ENCODE measurements around the gene QRFP.
A peak's percentile ranks its signal among the peaks of the same experiment; 100 is the strongest.

Gene QRFP

GRCh38 chr9:130930132-130930803 is 33.7 kb upstream of the QRFP start:
- H4K8ac ChIP-seq (ENCODE audit: low read length) = no peak overlapping the region
- no peak overlapping the region for H3K9ac ChIP-seq (ENCODE audit: low read length)

GRCh38 chr9:130929571-130930038 is 33.0 kb upstream of the QRFP start:
- H3K23ac ChIP-seq (ENCODE audit: low read length in 2 of 2) = no peak overlapping the region
- no peak overlapping the region for H2BK12ac ChIP-seq (ENCODE audit: low read length in 2 of 2)
- H3K4me1 ChIP-seq (ENCODE audit: control insufficient read depth, insufficient read depth, low read depth, low read length) = peaks cover 56% of the 10 kb centered on the region
- H2BK5ac ChIP-seq (ENCODE audit: low read depth, low read length, poor library complexity, severe bottlenecking) = no peak overlapping the region
- H2BK120ac ChIP-seq (ENCODE audit: low read depth, low read length) = no peak overlapping the region
- H3K4me2 ChIP-seq (ENCODE audit: low read length, poor library complexity, severe bottlenecking) = no peak overlapping the region
- no peak overlapping the region for H3K27ac ChIP-seq (ENCODE audit: low read length, poor library complexity, severe bottlenecking)
- H3K9me3 ChIP-seq (ENCODE audit: control insufficient read depth, low read length) = no peaks in the 10 kb centered on the region
- H3K36me3 ChIP-seq (ENCODE audit: control insufficient read depth in 1 of 2, insufficient read depth in 2 of 2, low read depth in 1 of 2, low read length in 2 of 2) = no peaks in the 10 kb centered on the region
- no peak overlapping the region for H3K4me3 ChIP-seq (ENCODE audit: insufficient read depth in 1 of 2, low read depth in 1 of 2, low read length in 2 of 2)
- H2BK15ac ChIP-seq (ENCODE audit: low read depth, poor library complexity, severe bottlenecking) = no peak overlapping the region
- H3K14ac ChIP-seq (ENCODE audit: low read length in 2 of 2) = no peak overlapping the region
- H3K9ac ChIP-seq (ENCODE audit: low read length) = no peak overlapping the region
- H3K18ac ChIP-seq (ENCODE audit: low read depth in 1 of 2, low read length in 2 of 2) = no peak overlapping the region
- no peaks in the 10 kb centered on the region for H3K79me1 ChIP-seq (replicated peaks; ENCODE audit: low read length, poor library complexity, severe bottlenecking)
- H4K8ac ChIP-seq (ENCODE audit: low read length) = no peak overlapping the region
- no peak overlapping the region for H2AK5ac ChIP-seq (ENCODE audit: low read length, severe bottlenecking)
- H2AFZ ChIP-seq (ENCODE audit: low read depth, low read length) = no peak overlapping the region
- peaks cover 0 to 19% of the 10 kb centered on the region in 2 experiments for H3K27me3 ChIP-seq (ENCODE audit: control insufficient read depth in 1 of 2, insufficient read depth in 1 of 2, low read length in 2 of 2)
- DNase-seq = no peak
- H3K4ac ChIP-seq (ENCODE audit: low read depth in 1 of 2, low read length in 2 of 2) = no peak overlapping the region
- WGBS = 88% methylated on average over 36 of the region's 36 CpGs
- H4K91ac ChIP-seq (ENCODE audit: low read length) = no peak overlapping the region

More at GRCh38 chr9:130930132-130930803, 33.7 kb upstream of the QRFP start:
- Histone ChIP-seq H2BK12ac (ENCODE audit: low read length in 2 of 2) (no peak overlapping the region), H3K36me3 (ENCODE audit: control insufficient read depth in 1 of 2, insufficient read depth in 2 of 2, low read depth in 1 of 2, low read length in 2 of 2) (no peaks in the 10 kb centered on the region), H4K91ac (ENCODE audit: low read length) (no peak overlapping the region), H3K4me2 (ENCODE audit: low read length, poor library complexity, severe bottlenecking) (no peak overlapping the region), H3K23ac (ENCODE audit: low read length in 2 of 2) (no peak overlapping the region), H2BK5ac (ENCODE audit: low read depth, low read length, poor library complexity, severe bottlenecking) (no peak overlapping the region), H3K9me3 (ENCODE audit: control insufficient read depth, low read length) (no peaks in the 10 kb centered on the region), H3K4me1 (ENCODE audit: control insufficient read depth, insufficient read depth, low read depth, low read length) (peaks cover 57% of the 10 kb centered on the region), H3K18ac (ENCODE audit: low read depth in 1 of 2, low read length in 2 of 2) (no peak overlapping the region), H3K79me1 (replicated peaks; ENCODE audit: low read length, poor library complexity, severe bottlenecking) (no peaks in the 10 kb centered on the region), H3K27ac (ENCODE audit: low read length, poor library complexity, severe bottlenecking) (no peak overlapping the region), H3K27me3 (ENCODE audit: control insufficient read depth in 1 of 2, insufficient read depth in 1 of 2, low read length in 2 of 2) (peaks cover 0 to 17% of the 10 kb centered on the region in 2 experiments), H3K4me3 (ENCODE audit: insufficient read depth in 1 of 2, low read depth in 1 of 2, low read length in 2 of 2) (no peak overlapping the region), H3K14ac (ENCODE audit: low read length in 2 of 2) (no peak overlapping the region), H3K4ac (ENCODE audit: low read depth in 1 of 2, low read length in 2 of 2) (no peak overlapping the region), H2BK120ac (ENCODE audit: low read depth, low read length) (no peak overlapping the region), H2AK5ac (ENCODE audit: low read length, severe bottlenecking) (no peak overlapping the region), H2BK15ac (ENCODE audit: low read depth, poor library complexity, severe bottlenecking) (no peak overlapping the region), H2AFZ (ENCODE audit: low read depth, low read length) (no peak overlapping the region)
- 82% methylated on average over 18 of the region's 23 CpGs for WGBS
- no peak for DNase-seq

DNA sequence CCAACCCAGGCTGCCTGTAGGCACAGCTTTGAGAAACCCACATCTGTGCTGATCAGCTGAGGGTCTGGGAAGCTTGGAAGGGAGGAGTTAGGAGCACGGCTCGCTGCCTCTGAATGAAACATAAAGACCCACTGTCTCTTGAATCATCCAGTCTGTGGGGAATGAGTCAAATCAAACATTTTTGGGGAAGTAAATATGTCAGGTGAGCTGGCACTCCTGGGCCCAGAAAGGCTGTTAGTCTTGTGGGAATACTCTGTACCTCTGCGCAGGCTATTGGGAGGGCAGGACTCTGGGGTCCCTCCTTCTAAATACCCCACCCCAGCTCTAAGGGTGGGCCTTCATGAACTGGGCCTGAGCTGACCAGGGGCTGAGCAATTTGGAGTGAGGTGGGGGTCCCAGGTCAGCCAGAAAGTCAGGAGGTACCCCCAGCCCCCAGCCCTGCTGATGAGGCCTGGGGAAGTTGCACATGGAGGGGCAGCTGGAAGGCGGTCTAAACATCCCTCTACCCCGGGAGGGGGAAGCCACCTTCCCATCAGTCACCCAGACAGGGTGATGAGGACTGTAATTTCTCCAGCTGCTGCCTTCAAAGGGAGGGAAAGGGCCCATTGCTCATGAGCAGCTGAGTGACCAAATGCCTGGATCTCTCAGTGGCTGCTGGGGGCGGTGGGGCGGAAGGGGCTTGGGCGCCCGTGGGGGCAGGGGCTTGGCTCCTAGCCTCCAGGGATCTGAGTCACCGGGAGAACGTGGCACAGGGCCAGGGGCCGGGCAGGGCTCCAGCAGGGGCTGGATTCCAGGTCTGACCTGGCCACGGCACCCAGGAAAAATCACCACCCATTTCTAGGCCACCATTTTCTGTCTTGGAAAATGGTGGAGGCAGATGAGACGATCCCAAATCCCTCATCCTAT is 31.6 kb upstream of the QRFP start:
- 55% methylated on average over 12 of the region's 14 CpGs for WGBS

DNA sequence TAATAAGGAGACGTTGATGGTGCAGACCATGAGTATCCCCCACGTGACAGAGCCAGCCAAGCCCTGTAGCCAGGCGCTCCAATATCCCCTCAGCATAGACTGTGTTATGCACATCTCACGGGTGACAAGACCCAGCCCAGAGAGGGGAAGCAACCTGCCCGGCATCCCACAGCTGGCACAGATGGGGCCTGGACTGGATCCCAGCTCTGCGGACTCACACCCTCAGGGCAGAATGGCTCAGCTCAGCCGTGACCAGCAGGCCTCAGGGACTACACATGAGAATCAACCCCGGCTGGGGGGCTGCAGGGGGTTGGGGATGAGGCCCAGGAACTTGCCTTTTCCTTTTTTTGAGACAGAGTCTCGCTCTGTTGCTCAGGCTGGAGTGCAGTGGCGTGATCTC is 30.7 kb upstream of the QRFP start:
- Histone ChIP-seq H3K79me1 (replicated peaks; ENCODE audit: low read length, poor library complexity, severe bottlenecking) (no peaks in the 10 kb centered on the region), H3K14ac (ENCODE audit: low read length in 2 of 2) (no peak overlapping the region), H2AFZ (ENCODE audit: low read depth, low read length) (no peak overlapping the region), H3K23ac (ENCODE audit: low read length in 2 of 2) (no peak overlapping the region), H4K8ac (ENCODE audit: low read length) (no peak overlapping the region), H3K18ac (ENCODE audit: low read depth in 1 of 2, low read length in 2 of 2) (no peak overlapping the region), H3K9me3 (ENCODE audit: control insufficient read depth, low read length) (no peaks in the 10 kb centered on the region), H3K4me3 (ENCODE audit: insufficient read depth in 1 of 2, low read depth in 1 of 2, low read length in 2 of 2) (no peak overlapping the region), H3K4me2 (ENCODE audit: low read length, poor library complexity, severe bottlenecking) (no peak overlapping the region), H3K4me1 (ENCODE audit: control insufficient read depth, insufficient read depth, low read depth, low read length) (peaks cover 45% of the 10 kb centered on the region), H2AK5ac (ENCODE audit: low read length, severe bottlenecking) (no peak overlapping the region), H4K91ac (ENCODE audit: low read length) (no peak overlapping the region), H2BK15ac (ENCODE audit: low read depth, poor library complexity, severe bottlenecking) (no peak overlapping the region), H2BK5ac (ENCODE audit: low read depth, low read length, poor library complexity, severe bottlenecking) (no peak overlapping the region), H3K27ac (ENCODE audit: low read length, poor library complexity, severe bottlenecking) (peak overlapping the region; percentile 94), H2BK12ac (ENCODE audit: low read length in 2 of 2) (no peak overlapping the region), H3K9ac (ENCODE audit: low read length) (no peak overlapping the region), H3K4ac (ENCODE audit: low read depth in 1 of 2, low read length in 2 of 2) (no peak overlapping the region), H2BK120ac (ENCODE audit: low read depth, low read length) (no peak overlapping the region), H3K27me3 (ENCODE audit: control insufficient read depth in 1 of 2, insufficient read depth in 1 of 2, low read length in 2 of 2) (peaks cover 8 to 38% of the 10 kb centered on the region in 2 experiments), H3K36me3 (ENCODE audit: control insufficient read depth in 1 of 2, insufficient read depth in 2 of 2, low read depth in 1 of 2, low read length in 2 of 2) (peaks cover 0 to 2% of the 10 kb centered on the region in 2 experiments)
- no peak for DNase-seq
- WGBS = 92% methylated on average over 10 of the region's 10 CpGs

More for the DNA sequence above, 31.6 kb upstream of the QRFP start:
- H2BK5ac ChIP-seq (ENCODE audit: low read depth, low read length, poor library complexity, severe bottlenecking) = peak overlapping the region; percentile 80
- H3K18ac ChIP-seq (ENCODE audit: low read depth in 1 of 2, low read length in 2 of 2) = no peak overlapping the region
- H2BK12ac ChIP-seq (ENCODE audit: low read length in 2 of 2) = no peak overlapping the region
- no peaks in the 10 kb centered on the region for H3K79me1 ChIP-seq (replicated peaks; ENCODE audit: low read length, poor library complexity, severe bottlenecking)
- H2BK120ac ChIP-seq (ENCODE audit: low read depth, low read length) = no peak overlapping the region
- no peak for DNase-seq
- no peak overlapping the region for H3K4ac ChIP-seq (ENCODE audit: low read depth in 1 of 2, low read length in 2 of 2)
- H3K27me3 ChIP-seq (ENCODE audit: control insufficient read depth in 1 of 2, insufficient read depth in 1 of 2, low read length in 2 of 2) = peaks cover under 1 to 28% of the 10 kb centered on the region in 2 experiments
- no peak overlapping the region for H4K8ac ChIP-seq (ENCODE audit: low read length)
- no peak overlapping the region for H3K14ac ChIP-seq (ENCODE audit: low read length in 2 of 2)
- no peak overlapping the region for H2BK15ac ChIP-seq (ENCODE audit: low read depth, poor library complexity, severe bottlenecking)
- H3K9me3 ChIP-seq (ENCODE audit: control insufficient read depth, low read length) = no peaks in the 10 kb centered on the region
- no peak overlapping the region for H3K9ac ChIP-seq (ENCODE audit: low read length)
- no peak overlapping the region for H3K4me3 ChIP-seq (ENCODE audit: insufficient read depth in 1 of 2, low read depth in 1 of 2, low read length in 2 of 2)
- H3K27ac ChIP-seq (ENCODE audit: low read length, poor library complexity, severe bottlenecking) = peak overlapping the region; percentile 94
- H3K23ac ChIP-seq (ENCODE audit: low read length in 2 of 2) = no peak overlapping the region
- H3K4me2 ChIP-seq (ENCODE audit: low read length, poor library complexity, severe bottlenecking) = peak overlapping the region; percentile 17
- peaks cover 49% of the 10 kb centered on the region for H3K4me1 ChIP-seq (ENCODE audit: control insufficient read depth, insufficient read depth, low read depth, low read length)
- H3K36me3 ChIP-seq (ENCODE audit: control insufficient read depth in 1 of 2, insufficient read depth in 2 of 2, low read depth in 1 of 2, low read length in 2 of 2) = peaks cover 0 to 2% of the 10 kb centered on the region in 2 experiments
- peak overlapping the region; percentile 85 for H2AK5ac ChIP-seq (ENCODE audit: low read length, severe bottlenecking)
- no peak overlapping the region for H4K91ac ChIP-seq (ENCODE audit: low read length)
- no peak overlapping the region for H2AFZ ChIP-seq (ENCODE audit: low read depth, low read length)
